K562 (cell line): ENCODE measurements around the gene EGF. TPM values are rescaled to one million over a fixed set of nuclear protein-coding genes. Genes with fewer than 3 reads are reported as not detected.

Experiments used
- ATAC-seq: fragments of 200-7000 bp; cut with Tn5 transposase; 3 replicates; pipeline ENCODE4 v1.9.1; 2020; ENCODE audit warnings: moderate library complexity
- BruUV-seq: library from RNA; stranded (reverse); fragments of 400-500 nt; replicated peaks from 2 replicates; lab custom pipeline; 2021; lab: Mats Ljungman, UMichigan
- CTCF ChIA-PET: fragments of 300-600 bp; formaldehyde crosslinking; extraction: SDS; loops from one replicate; lab custom pipeline; 2021; ENCODE audit warnings: low intra/inter-chr PET ratio; lab: Yijun Ruan, JAX
- POLR2A ChIA-PET: fragments of 300-600, 350-650 bp; sonication (Branson Sonifier 250); formaldehyde crosslinking; extraction: SDS; loops from one replicate; lab custom pipeline; 2021; ENCODE audit warnings: antibody characterized with exemption, inconsistent platforms; lab: Yijun Ruan, JAX
- DNase-seq, 4 experiments: peaks; one replicate each; pipeline versions ENCODE4 v3.0.0 to v3.0.0-alpha.2; 2011 to 2018; ENCODE audit warnings: low spot score in 3 of 4, mixed read lengths in 3 of 4; ENCODE audit errors: extremely low read depth in 1 of 4
- FAIRE-seq: peaks from 2 replicates; lab custom pipeline; 2011; peaks lifted over from hg19 to GRCh38; lab: Jason Lieb, UNC
- H2AFZ ChIP-seq: 2 replicates; pipeline ENCODE4 v1.6.0; 2011; ENCODE audit warnings: low read depth, low read length, control low read depth, inconsistent platforms
- H3K27ac ChIP-seq: fragments of 200-600 bp; 3 replicates; pipeline ENCODE4 v1.8.0; 2011; ENCODE audit warnings: low read depth, mild to moderate bottlenecking, control low read depth, inconsistent platforms, low read length, moderate library complexity, mixed read lengths; ENCODE audit errors: extremely low read depth
- H3K27me3 ChIP-seq, 2 experiments: fragments of 300-600 bp in 1 of 2; 2 replicates in 1 of 2; 3 replicates in 1 of 2; pipeline versions ENCODE4 v1.6.0 to v1.8.0; 2011; ENCODE audit warnings: inconsistent platforms in 2 of 2, low read length in 2 of 2, mild to moderate bottlenecking in 1 of 2, mixed read lengths in 1 of 2, moderate library complexity in 1 of 2; ENCODE audit not compliant: control insufficient read depth in 2 of 2, insufficient read depth in 2 of 2
- H3K36me3 ChIP-seq: fragments of 300-600 bp; 3 replicates; pipeline ENCODE4 v1.8.0; 2011; ENCODE audit warnings: mild to moderate bottlenecking, low read length, inconsistent platforms; ENCODE audit not compliant: control insufficient read depth, insufficient read depth
- H3K4me1 ChIP-seq, 2 experiments: fragments of 200-600 bp in 1 of 2; replicated peaks in 1 of 2; 2 replicates in 1 of 2; 3 replicates in 1 of 2; pipeline versions ENCODE4 v1.5.1 to v1.8.0; 2011; ENCODE audit warnings: inconsistent platforms in 2 of 2, low read length in 2 of 2, mild to moderate bottlenecking in 1 of 2, mixed read lengths in 1 of 2, moderate library complexity in 1 of 2; ENCODE audit not compliant: control insufficient read depth in 2 of 2, insufficient read depth in 2 of 2
- H3K4me2 ChIP-seq: 2 replicates; pipeline ENCODE4 v1.6.1; 2011; ENCODE audit warnings: low read length, control low read depth, inconsistent platforms, mixed read lengths; ENCODE audit not compliant: insufficient read depth
- H3K4me3 ChIP-seq: fragments of 200-600 bp; sonication (generic), shearing (Covaris generic); 2 replicates; pipeline ENCODE4 v1.5.1; 2016; ENCODE audit warnings: control low read depth, inconsistent platforms
- H3K79me2 ChIP-seq: fragments of 200-600 bp; 3 replicates; pipeline ENCODE4 v1.8.0; 2011; ENCODE audit warnings: low read length, inconsistent platforms; ENCODE audit not compliant: control insufficient read depth, insufficient read depth
- H3K9ac ChIP-seq, 2 experiments: 2 replicates each; pipeline versions ENCODE4 v1.6.0 to v1.6.1; 2011; ENCODE audit warnings: low read depth in 2 of 2, low read length in 2 of 2, control low read depth in 1 of 2, inconsistent platforms in 1 of 2, mild to moderate bottlenecking in 1 of 2, mixed read lengths in 1 of 2; ENCODE audit not compliant: insufficient read depth in 1 of 2
- H3K9me1 ChIP-seq: one replicate; pipeline ENCODE4 v1.6.0; 2011; ENCODE audit warnings: inconsistent platforms, mild to moderate bottlenecking, low read length, moderate library complexity; ENCODE audit not compliant: control insufficient read depth, insufficient read depth
- H3K9me3 ChIP-seq: replicated peaks from 2 replicates; pipeline ENCODE4 v1.5.1; 2011; ENCODE audit warnings: low read depth, low read length, inconsistent platforms; ENCODE audit not compliant: control insufficient read depth, insufficient read depth
- H4K20me1 ChIP-seq: replicated peaks from 2 replicates; pipeline ENCODE4 v1.6.1; 2011; ENCODE audit warnings: low read length, inconsistent platforms, mixed read lengths; ENCODE audit not compliant: control insufficient read depth, insufficient read depth
- CLOCK ChIP-seq: fragments of 250-450 bp; sonication (Bioruptor Pico); IDR thresholded peaks from 2 replicates; pipeline ENCODE4 v1.4.0; 2020; ENCODE audit warnings: mild to moderate bottlenecking, moderate library complexity, borderline replicate concordance
- E4F1 ChIP-seq: fragments of 250-450 bp; sonication (Bioruptor Pico); IDR thresholded peaks from 2 replicates; pipeline ENCODE4 v1.5.0; 2021; ENCODE audit warnings: mild to moderate bottlenecking, borderline replicate concordance
- ETV6 ChIP-seq, 3 experiments: fragments of 150-350 bp in 1 of 3; sonication (generic) in 1 of 3; formaldehyde crosslinking in 1 of 3; IDR thresholded peaks; 2 replicates each; pipeline versions ENCODE4 v1.6.1 to v1.8.0; 2014 to 2022; ENCODE audit warnings: borderline replicate concordance in 2 of 3, low read depth in 2 of 3, antibody characterized with exemption in 1 of 3, low read length in 1 of 3, mild to moderate bottlenecking in 1 of 3, missing genetic modification reagents in 1 of 3
- FOXK1 ChIP-seq: sonication (generic); formaldehyde crosslinking; IDR thresholded peaks from 2 replicates; pipeline ENCODE4 v1.8.0; 2022; ENCODE audit warnings: missing genetic modification reagents, mild to moderate bottlenecking, borderline replicate concordance
- HDAC6 ChIP-seq: IDR thresholded peaks from 2 replicates; pipeline ENCODE4 v1.6.1; 2012; ENCODE audit warnings: low read depth, mild to moderate bottlenecking, control low read depth, inconsistent platforms, low read length, moderate library complexity
- IRF1 ChIP-seq: sonication (generic); formaldehyde crosslinking; IDR thresholded peaks from 2 replicates; pipeline ENCODE4 v1.8.0; 2022; ENCODE audit warnings: missing genetic modification reagents, mild to moderate bottlenecking, borderline replicate concordance
- NBN ChIP-seq: fragments of 450-650 bp; IDR thresholded peaks from 2 replicates; pipeline ENCODE4 v1.6.1; 2016; ENCODE audit warnings: low read depth, mild to moderate bottlenecking
- ZFP91 ChIP-seq: sonication (generic); formaldehyde crosslinking; IDR thresholded peaks from 2 replicates; pipeline ENCODE4 v1.8.0; 2022; ENCODE audit warnings: mild to moderate bottlenecking, missing genetic modification reagents
- ZNF511 ChIP-seq: sonication (generic); formaldehyde crosslinking; IDR thresholded peaks from 2 replicates; pipeline ENCODE4 v1.8.0; 2022; ENCODE audit warnings: mild to moderate bottlenecking, missing genetic modification reagents
- WGBS: fragments of 100-300 bp; shearing (Covaris generic); methylation state at CpG from one replicate; pipeline ENCODE4 v1.1.6; 2016; ENCODE audit warnings: low coverage, mixed read lengths; ENCODE audit not compliant: insufficient coverage; ENCODE audit errors: missing lambda C conversion rate; 5-methylcytosine and 5-hydroxymethylcytosine counted together
- in situ Hi-C: fragments of 300-500 bp; cut with MboI; formaldehyde crosslinking; loops from 4 replicates; pipeline ENCODE4 v1.15.0; 2018; ENCODE audit warnings: inconsistent platforms, mixed read lengths
- intact Hi-C: fragments of 100-400 bp; cut with micrococcal nuclease; formaldehyde crosslinking; loops from 2 replicates; pipeline ENCODE4 v1.14.2; 2022
- polyA plus RNA-seq, 8 experiments: library from polyadenylated mRNA; depleted of rRNA in 4 of 8; stranded (reverse) in 5 of 8; unstranded in 3 of 8; fragments of >200 nt; fragmentation: Nextera tagmentation in 2 of 8; fragmentation: Illumina TruSeq in 1 of 8; extraction: Ambion mirVana in 2 of 8; extraction: Trizol in 1 of 8; gene quantifications; 2 replicates each; pipeline versions ENCODE4 v1.2.1 to v1.2.3, GENCODE V29; 2011 to 2014; ENCODE audit warnings: inconsistent platforms in 1 of 8, missing spikeins in 1 of 8
- total RNA-seq, 7 experiments: library from RNA; depleted of rRNA in 6 of 7; stranded (reverse); fragments of >200 nt in 6 of 7; fragmentation: Illumina TruSeq in 2 of 7; extraction: Trizol in 2 of 7; gene quantifications; 2 replicates each; pipeline versions ENCODE4 v1.2.1 to v1.2.3, GENCODE V29; 2011 to 2021; ENCODE audit warnings: low replicate concordance in 1 of 7

EGF gene
- total and polyA plus RNA-seq, 9 of the 15 experiments (the other 6 are each of a cell fraction or from before 2014, with no cell fraction given), result 0.32 to 3.1 (median 1.3) TPM

- ChIA-PET POLR2A (interaction anchor here (1.8 to 2.0 kb wide), 2 partner anchors 12 to 14 kb away, joined by 4 to 5 read pairs; no protein-coding TSS in a partner anchor), CTCF (interaction anchor here (0.7 kb wide), 1 partner anchor 227 kb away, joined by 3 read pairs; no protein-coding TSS in a partner anchor)
- no peak overlapping the region for H2AFZ ChIP-seq
- no peak for FAIRE-seq
- no peak overlapping the region for H3K9ac ChIP-seq
- in situ Hi-C loops, result no loop called here
- no peak for DNase-seq
- H3K79me2 ChIP-seq, result no peaks in the 10 kb centered on the region
- no peaks in the 10 kb centered on the region for H3K4me1 ChIP-seq
- no peak overlapping the region for H3K4me3 ChIP-seq
- H4K20me1 ChIP-seq, result no peaks in the 10 kb centered on the region
- no peaks in the 10 kb centered on the region for H3K9me3 ChIP-seq
- WGBS, result 1% methylated on average over 4 of the region's 4 CpGs
- intact Hi-C loops, result no loop called here
- no TSS peak for BruUV-seq
- no peaks in the 10 kb centered on the region for H3K36me3 ChIP-seq
- peaks cover 2 to 4% of the 10 kb centered on the region in 2 experiments; a peak in 1 of 5 replicates for H3K27me3 ChIP-seq
- no peak; the same call in 2 of the 3 replicates for ATAC-seq
- H3K4me2 ChIP-seq, result no peak overlapping the region
- no peak overlapping the region for H3K27ac ChIP-seq
- H3K9me1 ChIP-seq, result no peaks in the 10 kb centered on the region
- TF ChIP-seq E4F1 (CRISPR knock-in tag), result no peak
- no peak for TF ChIP-seq IRF1
- no peak for TF ChIP-seq ZNF511
- no peak for TF ChIP-seq ETV6 (IDR thresholded peaks at IDR 0.05; ENCODE audit: borderline replicate concordance in 1 of 2, low read depth in 2 of 2, low read length in 1 of 2)
- TF ChIP-seq ETV6 (CRISPR knock-in tag; IDR thresholded peaks at IDR 0.05; ENCODE audit: borderline replicate concordance), result no peak
- no peak for TF ChIP-seq ZFP91 (CRISPR knock-in tag)
- TF ChIP-seq HDAC6, result no peak
- no peak for TF ChIP-seq CLOCK (CRISPR knock-in tag)
- no peak for TF ChIP-seq NBN
- no peak for TF ChIP-seq FOXK1
These were observed 108.2 kb downstream of the EGF start for GRCh38 chr4:110020646-110021443.
